Thymus (tissue), 14 donors: ENCODE measurements around the gene MBD3L5. TPM values are rescaled to one million over a fixed set of nuclear protein-coding genes. Genes with fewer than 3 reads are reported as not detected.
"Not testable (repeated sequence)": the region's sequence is repeated elsewhere in the genome, so short reads cannot be mapped to it uniquely, and the experiment has no call there.

Source experiments
- DNase-seq, 9 donors: peaks; one replicate each; pipeline ENCODE4 v3.0.0-alpha.2; 2013; ENCODE audit warnings: low spot score in 9 of 9, low read depth in 6 of 9, missing footprints in 1 of 9
- H3K27ac ChIP-seq, 2 donors: one replicate each; pipeline ENCODE4 v1.5.1; 2013; ENCODE audit warnings: control low read depth in 1 of 2, low read depth in 1 of 2, low read length in 1 of 2, mild to moderate bottlenecking in 1 of 2, moderate library complexity in 1 of 2
- H3K27me3 ChIP-seq, 2 donors: one replicate each; pipeline ENCODE4 v1.5.1; 2013; ENCODE audit warnings: low read length in 1 of 2; ENCODE audit not compliant: control insufficient read depth in 2 of 2, insufficient read depth in 1 of 2
- H3K36me3 ChIP-seq, 2 donors: one replicate each; pipeline ENCODE4 v1.5.1; 2013; ENCODE audit warnings: low read length in 1 of 2, mild to moderate bottlenecking in 1 of 2, moderate library complexity in 1 of 2; ENCODE audit not compliant: control insufficient read depth in 2 of 2, insufficient read depth in 2 of 2
- H3K4me1 ChIP-seq, 2 donors: one replicate each; pipeline ENCODE4 v1.5.1; 2013; ENCODE audit warnings: low read length in 2 of 2; ENCODE audit not compliant: control insufficient read depth in 2 of 2, insufficient read depth in 2 of 2
- H3K4me3 ChIP-seq, 2 donors: one replicate each; pipeline ENCODE4 v1.5.1; 2013; ENCODE audit warnings: low read length in 2 of 2, control low read depth in 1 of 2, mild to moderate bottlenecking in 1 of 2
- H3K9me3 ChIP-seq, 2 donors: one replicate each; pipeline ENCODE4 v1.5.1; 2013; ENCODE audit warnings: low read length in 1 of 2, mild to moderate bottlenecking in 1 of 2; ENCODE audit not compliant: control insufficient read depth in 2 of 2, insufficient read depth in 1 of 2
- WGBS: extraction: QIAGEN DNeasy Blood & Tissue Kit; methylation state at CpG from one replicate; pipeline ENCODE4 v1.1.7; 2013; 5-methylcytosine and 5-hydroxymethylcytosine counted together
- long read RNA-seq, 10 donors: transcript quantifications; one replicate each; lab custom pipeline, GENCODE V29; 2026
- polyA plus RNA-seq: library from polyadenylated mRNA; stranded (reverse); fragments of 200-250 nt; gene quantifications from one replicate; pipeline ENCODE4 v1.2.3, GENCODE V29; 2013
- total RNA-seq: library from RNA; stranded (reverse); fragments of 120-200 nt; gene quantifications from one replicate; pipeline ENCODE4 v1.2.4, GENCODE V29; 2013
- donor health status: healthy.

The MBD3L5 gene
- total RNA-seq, result not detected
- 0.21 TPM for polyA plus RNA-seq
- long read RNA-seq, donor 1, result 0 reads
- long read RNA-seq, donor 2, result 0 reads
- long read RNA-seq, donor 3, result 0 reads
- long read RNA-seq, donor 4, result 0 reads
- long read RNA-seq, donor 5, result 0 reads
- long read RNA-seq, donor 6, result 0 reads
- long read RNA-seq, donor 7, result 0 reads
- long read RNA-seq, donor 8, result 0 reads
- long read RNA-seq, donor 9, result 0 reads
- long read RNA-seq, donor 10, result 0 reads

DNA sequence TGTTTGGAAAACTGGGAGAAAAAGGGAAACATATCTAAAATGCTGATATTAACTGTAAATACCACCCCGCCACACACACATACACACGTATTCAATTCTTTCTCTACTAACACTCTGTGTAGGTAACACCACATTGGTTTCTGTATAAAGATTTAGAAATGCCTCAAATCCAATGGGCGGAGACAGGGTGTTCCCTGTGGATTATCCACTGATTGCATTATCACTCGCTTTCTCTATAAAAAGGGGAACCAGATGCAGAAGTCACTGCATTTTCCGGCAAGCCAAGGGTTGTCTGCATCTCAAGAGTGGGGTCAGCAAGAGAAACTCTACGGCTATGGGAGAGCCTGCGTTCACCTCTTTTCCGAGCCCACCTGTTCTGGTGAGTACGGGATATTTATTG is at the start of gene MBD3L5:
MBD3L5 (plus strand) TSS at position 301 of the 400 bp plus-strand sequence; CDS start at position 335, 34 bp downstream.
- H3K27me3 ChIP-seq, H3K27ac ChIP-seq, H3K4me3 ChIP-seq, H3K9me3 ChIP-seq, H3K4me1 ChIP-seq, DNase-seq, H3K36me3 ChIP-seq: not testable (repeated sequence)
- no CpG with 5 or more reads among the region's 9 CpGs for WGBS

DNA sequence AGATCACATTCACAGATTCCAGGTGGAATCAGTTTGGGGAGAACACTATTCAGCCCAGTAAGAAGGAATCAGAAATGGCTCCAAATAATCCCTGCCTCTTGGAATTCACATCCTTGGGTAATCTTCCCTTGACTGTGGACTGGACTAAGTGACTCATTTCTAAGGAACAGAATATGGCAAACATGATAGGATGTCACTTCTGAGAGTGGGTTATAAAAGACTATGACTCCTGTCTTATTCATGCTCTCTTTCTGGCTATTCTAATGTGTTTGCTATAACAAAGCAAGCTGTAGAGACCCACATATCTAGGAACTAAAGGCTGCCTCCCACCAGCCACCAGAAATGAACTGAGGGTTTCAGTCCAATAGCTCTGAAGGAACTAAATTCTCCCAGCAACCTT is 46.9 kb upstream of the MBD3L5 start:
- H3K4me1 ChIP-seq, result no peaks in the 10 kb centered on the region
- peaks cover 5 to 16% of the 10 kb centered on the region in 2 donors for H3K9me3 ChIP-seq
- H3K27ac ChIP-seq, result no peak overlapping the region
- no peak overlapping the region for H3K4me3 ChIP-seq
- H3K27me3 ChIP-seq, result no peaks in the 10 kb centered on the region
- H3K36me3 ChIP-seq, result no peaks in the 10 kb centered on the region
- no peak for DNase-seq

DNA sequence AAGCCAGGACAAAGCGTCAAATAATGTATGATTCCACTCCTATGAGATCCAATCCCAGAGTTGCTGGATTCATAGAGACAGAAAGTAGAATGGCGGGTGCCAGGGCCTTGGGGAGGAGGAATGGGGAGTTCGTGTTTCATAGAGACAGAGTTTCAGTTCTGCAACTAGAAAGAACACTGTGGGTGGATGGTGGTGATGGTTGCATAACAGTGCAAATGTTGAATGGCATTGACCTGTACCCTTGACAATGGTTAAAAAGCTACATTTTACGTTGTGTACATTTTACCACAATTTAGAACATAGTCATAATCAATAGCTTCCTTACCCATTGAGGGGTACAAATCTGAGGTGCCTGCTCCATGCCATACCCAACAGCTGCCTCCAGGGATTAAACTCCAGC is 42.5 kb upstream of the MBD3L5 start:
- no peaks in the 10 kb centered on the region for H3K36me3 ChIP-seq
- H3K4me1 ChIP-seq, result no peaks in the 10 kb centered on the region
- H3K4me3 ChIP-seq, result no peak overlapping the region
- no peak for DNase-seq
- H3K27ac ChIP-seq, result no peak overlapping the region
- peaks cover 5 to 16% of the 10 kb centered on the region in 2 donors for H3K9me3 ChIP-seq
- WGBS, result 64% methylated on average over 4 of the region's 4 CpGs
- peaks cover 0 to 2% of the 10 kb centered on the region in 2 donors for H3K27me3 ChIP-seq

DNA sequence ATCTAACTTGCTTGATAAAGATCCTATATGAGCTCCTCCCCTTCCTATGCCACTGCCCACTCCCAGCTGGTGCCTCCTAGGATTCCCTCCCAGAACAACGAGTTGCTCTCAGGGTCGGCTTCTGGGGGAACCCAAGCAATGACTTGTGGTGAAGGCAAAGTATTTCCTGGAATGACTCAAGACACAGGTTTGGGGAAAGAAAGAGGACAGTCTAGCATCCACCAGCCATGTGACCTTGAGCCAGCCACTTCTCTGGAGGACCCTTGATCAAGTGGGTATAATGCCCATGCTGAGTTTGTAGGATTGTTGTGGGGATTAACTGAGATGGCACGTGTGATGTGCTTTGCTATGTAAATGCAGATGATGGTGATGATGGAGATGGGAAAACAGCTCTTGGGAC is 42.1 kb upstream of the MBD3L5 start:
- no peaks in the 10 kb centered on the region for H3K4me1 ChIP-seq
- peaks cover 5 to 16% of the 10 kb centered on the region in 2 donors for H3K9me3 ChIP-seq
- H3K4me3 ChIP-seq, result no peak overlapping the region
- H3K27ac ChIP-seq, result no peak overlapping the region
- no peaks in the 10 kb centered on the region for H3K36me3 ChIP-seq
- DNase-seq, result no peak
- peaks cover 0 to 2% of the 10 kb centered on the region in 2 donors for H3K27me3 ChIP-seq
- WGBS, result 65% methylated on average over 3 of the region's 3 CpGs

DNA sequence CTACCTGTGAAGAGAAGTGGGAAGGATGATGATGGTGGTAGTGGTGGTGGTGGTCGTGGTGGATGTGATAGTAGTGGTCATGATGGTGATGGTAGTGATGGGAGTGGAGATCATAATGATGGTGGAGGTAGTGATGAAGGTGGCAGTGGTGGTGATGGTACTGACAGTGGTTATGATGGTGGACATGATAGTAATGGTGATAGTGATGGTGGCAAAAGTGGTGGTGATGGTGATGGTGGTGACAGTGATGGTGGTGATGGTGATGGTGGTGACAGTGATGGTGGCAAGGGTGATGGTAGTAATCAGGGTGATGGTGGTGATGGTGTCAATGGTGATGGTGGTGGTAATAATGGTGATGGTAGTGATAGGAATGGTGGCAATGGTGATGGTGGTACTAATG is 35.3 kb upstream of the MBD3L5 start:
- H3K4me1 ChIP-seq, result no peaks in the 10 kb centered on the region
- 90% methylated on average over 1 of the region's 1 CpG for WGBS
- no peaks in the 10 kb centered on the region for H3K36me3 ChIP-seq
- H3K27me3 ChIP-seq, result peaks cover 0 to 2% of the 10 kb centered on the region in 2 donors
- DNase-seq, result no peak
- H3K4me3 ChIP-seq, result no peak overlapping the region
- no peak overlapping the region for H3K27ac ChIP-seq
- H3K9me3 ChIP-seq, result peaks cover 0 to 3% of the 10 kb centered on the region in 2 donors

DNA sequence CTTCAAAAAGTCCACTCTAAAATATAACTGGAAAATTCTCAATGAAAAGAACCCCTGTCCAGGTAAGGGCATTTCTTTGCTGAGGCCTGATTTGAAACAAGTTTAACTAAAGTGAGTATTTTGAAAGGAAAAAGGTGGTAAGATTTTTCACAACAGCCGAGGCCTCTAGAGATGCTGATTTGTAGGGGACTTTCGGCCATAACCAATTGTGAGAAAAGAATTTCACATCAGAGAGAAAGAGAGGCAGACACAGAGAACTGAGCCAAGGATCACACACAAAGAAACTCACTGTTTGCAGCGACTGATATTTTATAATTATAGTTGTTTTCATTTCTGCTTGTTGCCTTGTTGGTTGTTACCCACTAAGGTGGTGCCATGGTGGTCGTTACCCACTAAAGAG is 33.6 kb upstream of the MBD3L5 start:
- no peak overlapping the region for H3K4me3 ChIP-seq
- 97% methylated on average over 4 of the region's 4 CpGs for WGBS
- H3K4me1 ChIP-seq, result no peaks in the 10 kb centered on the region
- DNase-seq, result no peak
- H3K9me3 ChIP-seq, result peaks cover 0 to 3% of the 10 kb centered on the region in 2 donors
- H3K27me3 ChIP-seq, result no peaks in the 10 kb centered on the region
- H3K36me3 ChIP-seq, result no peaks in the 10 kb centered on the region
- no peak overlapping the region for H3K27ac ChIP-seq

DNA sequence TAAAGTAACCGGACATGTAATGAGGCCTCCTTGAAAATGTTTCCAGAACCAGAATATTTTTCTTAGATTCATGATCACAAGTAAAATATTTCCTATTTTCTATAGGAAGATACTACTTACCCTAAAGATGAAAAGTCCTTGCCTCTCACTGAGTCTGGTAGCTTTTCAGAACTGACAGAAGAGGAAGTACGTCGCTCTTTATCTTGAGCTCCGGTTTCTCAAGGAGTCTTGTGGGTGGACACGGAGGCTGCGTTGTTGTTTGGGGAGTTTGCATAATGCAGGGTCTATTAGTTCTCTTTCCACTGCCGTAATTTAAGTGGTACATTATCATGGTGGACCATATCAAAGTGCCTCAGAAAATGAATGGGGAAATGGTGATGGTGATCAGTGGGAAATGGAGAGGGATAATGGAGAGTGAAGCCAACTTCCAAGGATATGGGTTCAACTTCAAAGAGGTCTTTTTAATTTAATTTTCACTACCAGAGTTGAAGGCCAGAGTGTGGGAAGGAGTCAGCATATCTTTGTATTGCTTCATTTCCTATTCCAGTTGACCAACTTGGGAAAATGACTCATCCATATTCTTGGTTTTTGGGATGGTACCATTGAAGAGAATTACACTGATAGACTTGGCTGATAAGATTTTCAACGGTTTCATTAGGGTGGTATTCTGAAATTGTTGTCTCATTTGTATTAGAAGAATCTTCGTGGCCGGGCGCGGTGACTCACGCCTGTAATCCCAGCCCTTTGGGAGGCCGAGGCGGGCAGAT is 32.5 kb upstream of the MBD3L5 start:
- Histone ChIP-seq H3K27ac (no peak overlapping the region), H3K27me3 (no peaks in the 10 kb centered on the region), H3K4me3 (no peak overlapping the region), H3K4me1 (no peaks in the 10 kb centered on the region), H3K9me3 (peaks cover 0 to 3% of the 10 kb centered on the region in 2 donors), H3K36me3 (no peaks in the 10 kb centered on the region)
- DNase-seq, result no peak
- WGBS, result 64% methylated on average over 15 of the region's 15 CpGs

DNA sequence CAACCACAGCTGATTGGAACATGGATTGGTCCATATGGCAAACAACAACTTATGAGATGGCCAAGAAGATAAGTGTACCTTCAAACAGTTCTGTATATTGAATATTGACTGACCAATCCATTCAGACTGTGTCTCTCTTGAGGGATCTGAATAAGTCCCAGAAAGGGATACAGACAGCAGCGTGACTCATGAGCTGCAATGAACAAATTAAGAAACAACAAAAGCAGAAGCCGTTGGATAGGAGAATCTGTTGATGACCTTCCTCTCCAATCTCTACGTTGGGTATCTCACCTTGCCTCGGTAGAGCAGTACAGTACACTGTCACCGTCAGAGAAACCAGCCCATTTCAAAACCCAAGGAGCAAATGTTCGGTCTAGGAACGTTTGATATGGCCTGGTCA is 30.4 kb upstream of the MBD3L5 start:
- H3K36me3 ChIP-seq, result no peaks in the 10 kb centered on the region
- 89% methylated on average over 7 of the region's 7 CpGs for WGBS
- no peak overlapping the region for H3K4me3 ChIP-seq
- no peak overlapping the region for H3K27ac ChIP-seq
- H3K9me3 ChIP-seq, result no peaks in the 10 kb centered on the region
- no peaks in the 10 kb centered on the region for H3K4me1 ChIP-seq
- DNase-seq, result no peak
- no peaks in the 10 kb centered on the region for H3K27me3 ChIP-seq

DNA sequence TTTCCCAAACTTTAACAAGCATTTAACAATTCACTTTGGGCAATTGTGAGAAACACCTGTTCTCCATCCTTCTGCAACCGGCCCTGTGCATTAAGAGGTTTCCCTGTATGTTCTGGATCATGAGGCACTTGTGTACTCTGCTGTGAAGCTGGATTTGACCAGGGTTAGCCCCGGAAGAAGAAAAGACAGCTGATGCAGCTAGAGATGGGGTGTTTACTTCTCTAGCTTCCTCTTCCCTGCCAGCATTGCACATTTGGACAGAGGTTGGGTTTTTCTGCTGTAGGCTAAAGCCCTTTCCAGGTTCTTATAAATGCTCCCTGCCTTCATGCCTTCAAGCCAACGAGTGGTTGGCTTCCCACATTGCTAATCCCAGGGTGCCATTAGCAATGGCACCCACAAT is 30.0 kb upstream of the MBD3L5 start:
- no peaks in the 10 kb centered on the region for H3K9me3 ChIP-seq
- no peaks in the 10 kb centered on the region for H3K36me3 ChIP-seq
- no peaks in the 10 kb centered on the region for H3K27me3 ChIP-seq
- no peak overlapping the region for H3K27ac ChIP-seq
- no peak overlapping the region for H3K4me3 ChIP-seq
- 65% methylated on average over 3 of the region's 3 CpGs for WGBS
- no peak for DNase-seq
- H3K4me1 ChIP-seq, result no peaks in the 10 kb centered on the region
